GM12878 (cell line): Measurements from ENCODE around the gene IGF2BP2. TPM values are rescaled to one million over a fixed set of nuclear protein-coding genes. Genes with fewer than 3 reads are reported as not detected.

Source experiments
- ATAC-seq: fragments of 200-7000 bp; cut with Tn5 transposase; 3 replicates; pipeline ENCODE4 v1.9.1; 2020; ENCODE audit warnings: mild to moderate bottlenecking, moderate library complexity
- BruUV-seq: library from RNA; stranded (reverse); fragments of 400-500 nt; replicated peaks from 2 replicates; lab custom pipeline; 2021; lab: Mats Ljungman, UMichigan
- CTCF ChIA-PET: fragments of 300-600 bp; sonication (Branson Sonifier 250); formaldehyde crosslinking; extraction: SDS; loops from one replicate; lab custom pipeline; 2021; ENCODE audit warnings: inconsistent platforms; lab: Yijun Ruan, JAX
- POLR2A ChIA-PET: fragments of 350-600 bp; formaldehyde crosslinking; extraction: SDS; loops from one replicate; lab custom pipeline; 2021; ENCODE audit warnings: inconsistent platforms; lab: Charles Lee
- RAD21 ChIA-PET: fragments of 300-600 bp; sonication (Branson Sonifier 250); formaldehyde crosslinking; loops from one replicate; lab custom pipeline; 2023; ENCODE audit warnings: antibody characterized with exemption; ENCODE audit not compliant: unreplicated experiment; lab: Charles Lee
- SMC1A ChIA-PET: fragments of 300-600 bp; sonication (Branson Sonifier 250); formaldehyde crosslinking; loops from one replicate; lab custom pipeline; 2023; ENCODE audit not compliant: unreplicated experiment, uncharacterized antibody; lab: Charles Lee
- DNase-seq: peaks from one replicate; pipeline ENCODE4 v3.0.0-alpha.2; 2011; ENCODE audit warnings: low read depth, low spot score
- FAIRE-seq: peaks from 3 replicates; lab custom pipeline; 2011; peaks lifted over from hg19 to GRCh38; lab: Jason Lieb, UNC
- H2AFZ ChIP-seq: 2 replicates; pipeline ENCODE4 v1.6.0; 2011; ENCODE audit warnings: low read depth, low read length, control low read depth; ENCODE audit not compliant: control insufficient read depth
- H3K27ac ChIP-seq: 2 replicates; pipeline ENCODE4 v1.5.1; 2011; ENCODE audit warnings: control low read depth; ENCODE audit not compliant: control insufficient read depth, insufficient read depth
- H3K27me3 ChIP-seq, 2 experiments: replicated peaks in 1 of 2; 2 replicates each; pipeline versions ENCODE4 v1.6.0 to v1.6.1; 2011; ENCODE audit warnings: low read length in 1 of 2; ENCODE audit not compliant: control insufficient read depth in 2 of 2, insufficient read depth in 2 of 2
- H3K36me3 ChIP-seq, 2 experiments: 2 replicates each; pipeline ENCODE4 v1.5.1; 2011; ENCODE audit warnings: low read length in 1 of 2; ENCODE audit not compliant: control insufficient read depth in 2 of 2, insufficient read depth in 2 of 2
- H3K4me1 ChIP-seq: 2 replicates; pipeline ENCODE4 v1.6.1; 2011; ENCODE audit warnings: mild to moderate bottlenecking, low read length, moderate library complexity, mixed read lengths; ENCODE audit not compliant: control insufficient read depth, insufficient read depth
- H3K4me2 ChIP-seq: 2 replicates; pipeline ENCODE4 v1.6.0; 2011; ENCODE audit warnings: control low read depth; ENCODE audit not compliant: control insufficient read depth, insufficient read depth
- H3K4me3 ChIP-seq: fragments of 200-600 bp; sonication (generic); 2 replicates; pipeline ENCODE4 v1.5.1; 2016
- H3K79me2 ChIP-seq: 2 replicates; pipeline ENCODE4 v1.6.0; 2011; ENCODE audit warnings: low read length; ENCODE audit not compliant: control insufficient read depth, insufficient read depth
- H3K9ac ChIP-seq: 2 replicates; pipeline ENCODE4 v1.8.0; 2011; ENCODE audit warnings: low read length, control low read depth, mixed read lengths; ENCODE audit not compliant: control insufficient read depth, insufficient read depth
- H3K9me3 ChIP-seq: replicated peaks from 3 replicates; pipeline ENCODE4 v1.5.1; 2011; ENCODE audit warnings: mild to moderate bottlenecking, low read length; ENCODE audit not compliant: control insufficient read depth, insufficient read depth
- H4K20me1 ChIP-seq: 2 replicates; pipeline ENCODE4 v1.6.0; 2011; ENCODE audit not compliant: control insufficient read depth, insufficient read depth
- HDAC2 ChIP-seq: fragments of 200-600 bp; sonication (generic); IDR thresholded peaks from 2 replicates; pipeline ENCODE4 v1.6.1; 2017
- IKZF1 ChIP-seq: fragments of 450-650 bp; conservative IDR thresholded peaks from 2 replicates; pipeline ENCODE4 v1.6.1; 2017; ENCODE audit warnings: antibody characterized with exemption, mild to moderate bottlenecking
- JUNB ChIP-seq: IDR thresholded peaks from 2 replicates; pipeline ENCODE4 v1.6.1; 2016; ENCODE audit warnings: antibody characterized with exemption, mild to moderate bottlenecking
- KDM1A ChIP-seq: fragments of 200-600 bp; sonication (generic); IDR thresholded peaks from 2 replicates; pipeline ENCODE4 v1.6.1; 2016; ENCODE audit warnings: borderline replicate concordance
- POLR2A ChIP-seq: IDR thresholded peaks from 2 replicates; pipeline ENCODE4 v1.6.1; 2011; ENCODE audit warnings: low read depth, mild to moderate bottlenecking, low read length
- POLR2AphosphoS5 ChIP-seq: IDR thresholded peaks from 2 replicates; pipeline ENCODE4 v1.6.1; 2011; ENCODE audit warnings: mild to moderate bottlenecking, low read length, inconsistent platforms
- REST ChIP-seq: IDR thresholded peaks from 2 replicates; pipeline ENCODE4 v1.6.1; 2012; ENCODE audit warnings: mild to moderate bottlenecking, low read depth, low read length
- SRF ChIP-seq, 2 experiments: IDR thresholded peaks; 2 replicates each; pipeline ENCODE4 v1.6.1; 2011; ENCODE audit warnings: low read depth in 2 of 2, low read length in 2 of 2, mild to moderate bottlenecking in 1 of 2, moderate library complexity in 1 of 2
- STAT1 ChIP-seq: fragments of 450-650 bp; conservative IDR thresholded peaks from 2 replicates; pipeline ENCODE4 v1.6.1; 2014; ENCODE audit warnings: antibody characterized with exemption, mild to moderate bottlenecking
- SUZ12 ChIP-seq: fragments of 200-600 bp; sonication (generic); IDR thresholded peaks from one replicate; pipeline ENCODE4 v1.6.1; 2018; ENCODE audit warnings: antibody characterized with exemption, mild to moderate bottlenecking; ENCODE audit not compliant: unreplicated experiment
- ZZZ3 ChIP-seq: IDR thresholded peaks from 2 replicates; pipeline ENCODE4 v1.6.1; 2011; ENCODE audit warnings: low read depth; ENCODE audit not compliant: control insufficient read depth, insufficient read length
- WGBS: methylation state at CpG from one replicate; pipeline ENCODE4 v1.1.6; 2016; ENCODE audit warnings: low lambda C conversion rate; ENCODE audit not compliant: insufficient replicate concordance, insufficient coverage; ENCODE audit errors: missing lambda C conversion rate; 5-methylcytosine and 5-hydroxymethylcytosine counted together
- in situ Hi-C: fragments of 300-500 bp; cut with MboI; formaldehyde crosslinking; loops from 9 replicates; pipeline ENCODE4 v1.14.3; 2018; ENCODE audit warnings: mixed read lengths
- intact Hi-C: fragments of 100-400 bp; cut with micrococcal nuclease; formaldehyde crosslinking; loops from one replicate; pipeline ENCODE4 v1.14.2; 2022; ENCODE audit not compliant: unreplicated experiment
- polyA plus RNA-seq, 11 experiments: library from polyadenylated mRNA; depleted of rRNA in 4 of 11; unstranded in 6 of 11; stranded (reverse) in 5 of 11; fragments of >200 nt; fragmentation: Nextera tagmentation in 4 of 11; fragmentation: Illumina TruSeq in 1 of 11; extraction: Ambion mirVana in 4 of 11; extraction: Trizol in 1 of 11; gene quantifications; 1 replicate in 1 of 11; 2 replicates in 10 of 11; pipeline versions ENCODE4 v1.2.1 to v1.2.3, GENCODE V29; 2011 to 2016; ENCODE audit warnings: inconsistent platforms in 2 of 11, missing spikeins in 2 of 11, low read depth in 1 of 11
- total RNA-seq, 4 experiments: library from RNA; depleted of rRNA in 3 of 4; stranded (reverse); fragments of >200 nt in 3 of 4; fragmentation: Illumina TruSeq in 1 of 4; extraction: Trizol in 1 of 4; gene quantifications; 2 replicates each; pipeline versions ENCODE4 v1.2.1 to v1.2.3, GENCODE V29; 2013 to 2021
- TF ChIP-seq, protein P1 (sequence below): fragments of 450-650 bp; IDR thresholded peaks from 2 replicates; pipeline ENCODE4 v1.6.1; 2014; ENCODE audit warnings: mild to moderate bottlenecking
- TF ChIP-seq, protein P2 (sequence below): fragments of 450-650 bp; IDR thresholded peaks from 2 replicates; pipeline ENCODE4 v1.6.1; 2017; ENCODE audit warnings: antibody characterized with exemption, mild to moderate bottlenecking, moderate library complexity
- TF ChIP-seq, protein P3 (sequence below): fragments of 450-650 bp; IDR thresholded peaks from 2 replicates; pipeline ENCODE4 v1.6.1; 2018; ENCODE audit warnings: mild to moderate bottlenecking, low read depth, moderate library complexity; ENCODE audit not compliant: partially characterized antibody

IGF2BP2 gene
- total and polyA plus RNA-seq, 10 of the 15 experiments (the other 5 are each of a cell fraction or from before 2014, with no cell fraction given): 0.25 to 0.72 TPM; not detected in 8

- Histone ChIP-seq H3K4me3 (no peak overlapping the region), H3K27me3 (no peaks in the 10 kb centered on the region; a peak in 1 of 4 replicates), H3K79me2 (no peaks in the 10 kb centered on the region), H3K9ac (no peak overlapping the region), H3K36me3 (no peaks in the 10 kb centered on the region), H2AFZ (no peak overlapping the region), H4K20me1 (no peaks in the 10 kb centered on the region), H3K4me2 (no peak overlapping the region), H3K27ac (no peak overlapping the region), H3K9me3 (no peaks in the 10 kb centered on the region), H3K4me1 (no peaks in the 10 kb centered on the region)
- BruUV-seq: no TSS peak
- FAIRE-seq (no peak), ATAC-seq (no peak), DNase-seq (no peak)
- intact Hi-C loops (no loop called here), in situ Hi-C loops (no loop called here)
- CTCF ChIA-PET: interaction anchor here (0.9 kb wide), 2 partner anchors 28 to 136 kb away, joined by 3 to 4 read pairs; no protein-coding TSS in a partner anchor
- 33% methylated on average over 6 of the region's 7 CpGs for WGBS
- POLR2A ChIA-PET: interaction anchor here (0.6 kb wide), 1 partner anchor 121 kb away, joined by 3 read pairs; no protein-coding TSS in a partner anchor
- SMC1A ChIA-PET: interaction anchor here (0.6 kb wide), 1 partner anchor 613 kb away, joined by 3 read pairs; no protein-coding TSS in a partner anchor
- RAD21 ChIA-PET: no interaction called here
- no peak for TF ChIP-seq IKZF1
- TF ChIP-seq KDM1A: no peak
- TF ChIP-seq POLR2AphosphoS5: no peak
- TF ChIP-seq SRF (IDR thresholded peaks at IDR 0.05; ENCODE audit: low read depth in 2 of 2, low read length in 2 of 2): no peak
- no peak for TF ChIP-seq SUZ12
- no peak for TF ChIP-seq REST
- TF ChIP-seq STAT1: no peak
- no peak for TF ChIP-seq POLR2A
- TF ChIP-seq JUNB: no peak
- TF ChIP-seq HDAC2: no peak
- TF ChIP-seq, protein P1, sequence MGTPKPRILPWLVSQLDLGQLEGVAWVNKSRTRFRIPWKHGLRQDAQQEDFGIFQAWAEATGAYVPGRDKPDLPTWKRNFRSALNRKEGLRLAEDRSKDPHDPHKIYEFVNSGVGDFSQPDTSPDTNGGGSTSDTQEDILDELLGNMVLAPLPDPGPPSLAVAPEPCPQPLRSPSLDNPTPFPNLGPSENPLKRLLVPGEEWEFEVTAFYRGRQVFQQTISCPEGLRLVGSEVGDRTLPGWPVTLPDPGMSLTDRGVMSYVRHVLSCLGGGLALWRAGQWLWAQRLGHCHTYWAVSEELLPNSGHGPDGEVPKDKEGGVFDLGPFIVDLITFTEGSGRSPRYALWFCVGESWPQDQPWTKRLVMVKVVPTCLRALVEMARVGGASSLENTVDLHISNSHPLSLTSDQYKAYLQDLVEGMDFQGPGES: no peak
- TF ChIP-seq, protein P2, sequence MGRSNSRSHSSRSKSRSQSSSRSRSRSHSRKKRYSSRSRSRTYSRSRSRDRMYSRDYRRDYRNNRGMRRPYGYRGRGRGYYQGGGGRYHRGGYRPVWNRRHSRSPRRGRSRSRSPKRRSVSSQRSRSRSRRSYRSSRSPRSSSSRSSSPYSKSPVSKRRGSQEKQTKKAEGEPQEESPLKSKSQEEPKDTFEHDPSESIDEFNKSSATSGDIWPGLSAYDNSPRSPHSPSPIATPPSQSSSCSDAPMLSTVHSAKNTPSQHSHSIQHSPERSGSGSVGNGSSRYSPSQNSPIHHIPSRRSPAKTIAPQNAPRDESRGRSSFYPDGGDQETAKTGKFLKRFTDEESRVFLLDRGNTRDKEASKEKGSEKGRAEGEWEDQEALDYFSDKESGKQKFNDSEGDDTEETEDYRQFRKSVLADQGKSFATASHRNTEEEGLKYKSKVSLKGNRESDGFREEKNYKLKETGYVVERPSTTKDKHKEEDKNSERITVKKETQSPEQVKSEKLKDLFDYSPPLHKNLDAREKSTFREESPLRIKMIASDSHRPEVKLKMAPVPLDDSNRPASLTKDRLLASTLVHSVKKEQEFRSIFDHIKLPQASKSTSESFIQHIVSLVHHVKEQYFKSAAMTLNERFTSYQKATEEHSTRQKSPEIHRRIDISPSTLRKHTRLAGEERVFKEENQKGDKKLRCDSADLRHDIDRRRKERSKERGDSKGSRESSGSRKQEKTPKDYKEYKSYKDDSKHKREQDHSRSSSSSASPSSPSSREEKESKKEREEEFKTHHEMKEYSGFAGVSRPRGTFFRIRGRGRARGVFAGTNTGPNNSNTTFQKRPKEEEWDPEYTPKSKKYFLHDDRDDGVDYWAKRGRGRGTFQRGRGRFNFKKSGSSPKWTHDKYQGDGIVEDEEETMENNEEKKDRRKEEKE: no peak
- TF ChIP-seq, protein P3, sequence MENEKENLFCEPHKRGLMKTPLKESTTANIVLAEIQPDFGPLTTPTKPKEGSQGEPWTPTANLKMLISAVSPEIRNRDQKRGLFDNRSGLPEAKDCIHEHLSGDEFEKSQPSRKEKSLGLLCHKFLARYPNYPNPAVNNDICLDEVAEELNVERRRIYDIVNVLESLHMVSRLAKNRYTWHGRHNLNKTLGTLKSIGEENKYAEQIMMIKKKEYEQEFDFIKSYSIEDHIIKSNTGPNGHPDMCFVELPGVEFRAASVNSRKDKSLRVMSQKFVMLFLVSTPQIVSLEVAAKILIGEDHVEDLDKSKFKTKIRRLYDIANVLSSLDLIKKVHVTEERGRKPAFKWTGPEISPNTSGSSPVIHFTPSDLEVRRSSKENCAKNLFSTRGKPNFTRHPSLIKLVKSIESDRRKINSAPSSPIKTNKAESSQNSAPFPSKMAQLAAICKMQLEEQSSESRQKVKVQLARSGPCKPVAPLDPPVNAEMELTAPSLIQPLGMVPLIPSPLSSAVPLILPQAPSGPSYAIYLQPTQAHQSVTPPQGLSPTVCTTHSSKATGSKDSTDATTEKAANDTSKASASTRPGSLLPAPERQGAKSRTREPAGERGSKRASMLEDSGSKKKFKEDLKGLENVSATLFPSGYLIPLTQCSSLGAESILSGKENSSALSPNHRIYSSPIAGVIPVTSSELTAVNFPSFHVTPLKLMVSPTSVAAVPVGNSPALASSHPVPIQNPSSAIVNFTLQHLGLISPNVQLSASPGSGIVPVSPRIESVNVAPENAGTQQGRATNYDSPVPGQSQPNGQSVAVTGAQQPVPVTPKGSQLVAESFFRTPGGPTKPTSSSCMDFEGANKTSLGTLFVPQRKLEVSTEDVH: no peak
- no peak for TF ChIP-seq ZZZ3
These were observed 28.3 kb downstream of the IGF2BP2 start for GRCh38 chr3:185796431-185797107.
